T-helper 1 cell treated with Interleukin-12 subunit alpha and Interleukin-12 subunit beta and Interleukin-4 antibody, amounts not matched to agents 30 μg/mL and 1 μg/mL, for 36 hours (primary cell): ENCODE data around the gene ADCK1.

Experiments used
- H3K27ac Mint-ChIP-seq: one replicate; pipeline ENCODE4 v1.8.0; 2021; ENCODE audit warnings: mild to moderate bottlenecking, mixed read lengths
- H3K27me3 Mint-ChIP-seq: one replicate; pipeline ENCODE4 v1.8.0; 2021; ENCODE audit warnings: low read depth, mixed read lengths
- H3K36me3 Mint-ChIP-seq: one replicate; pipeline ENCODE4 v1.8.0; 2021; ENCODE audit warnings: low read depth, mixed read lengths
- H3K4me1 Mint-ChIP-seq: one replicate; pipeline ENCODE4 v1.8.0; 2021; ENCODE audit warnings: low read depth, mixed read lengths
- H3K4me3 Mint-ChIP-seq: one replicate; pipeline ENCODE4 v1.8.0; 2021; ENCODE audit warnings: mild to moderate bottlenecking, moderate library complexity, mixed read lengths
- H3K9me3 Mint-ChIP-seq: one replicate; pipeline ENCODE4 v1.8.0; 2021; ENCODE audit warnings: mixed read lengths

ADCK1 gene

GRCh38 chr14:77865455-77865854, 65.5 kb downstream of the ADCK1 start:
- Mint-ChIP-seq H3K9me3 (no peaks in the 10 kb centered on the region), H3K4me3 (no peak overlapping the region), H3K27me3 (no peaks in the 10 kb centered on the region), H3K36me3 (no peaks in the 10 kb centered on the region), H3K4me1 (no peaks in the 10 kb centered on the region), H3K27ac (no peak overlapping the region)

- H3K27ac Mint-ChIP-seq, result no peak overlapping the region
- no peaks in the 10 kb centered on the region for H3K36me3 Mint-ChIP-seq
- no peaks in the 10 kb centered on the region for H3K4me1 Mint-ChIP-seq
- no peaks in the 10 kb centered on the region for H3K27me3 Mint-ChIP-seq
- no peaks in the 10 kb centered on the region for H3K9me3 Mint-ChIP-seq
- H3K4me3 Mint-ChIP-seq, result no peak overlapping the region
These were observed 67.0 kb downstream of the ADCK1 start for GRCh38 chr14:77866932-77867331.

- H3K27ac Mint-ChIP-seq, result no peak overlapping the region
- no peaks in the 10 kb centered on the region for H3K9me3 Mint-ChIP-seq
- no peaks in the 10 kb centered on the region for H3K27me3 Mint-ChIP-seq
- no peaks in the 10 kb centered on the region for H3K36me3 Mint-ChIP-seq
- no peaks in the 10 kb centered on the region for H3K4me1 Mint-ChIP-seq
- no peak overlapping the region for H3K4me3 Mint-ChIP-seq
These were observed 67.6 kb downstream of the ADCK1 start for GRCh38 chr14:77867476-77867875.

GRCh38 chr14:77868552-77869285, 68.8 kb downstream of the ADCK1 start:
- no peaks in the 10 kb centered on the region for H3K27me3 Mint-ChIP-seq
- H3K27ac Mint-ChIP-seq, result no peak overlapping the region
- no peak overlapping the region for H3K4me3 Mint-ChIP-seq
- H3K4me1 Mint-ChIP-seq, result no peaks in the 10 kb centered on the region
- no peaks in the 10 kb centered on the region for H3K36me3 Mint-ChIP-seq
- H3K9me3 Mint-ChIP-seq, result peaks cover 6% of the 10 kb centered on the region

GRCh38 chr14:77869340-77869739, 69.4 kb downstream of the ADCK1 start:
- Mint-ChIP-seq H3K27ac (no peak overlapping the region), H3K4me3 (no peak overlapping the region), H3K36me3 (no peaks in the 10 kb centered on the region), H3K27me3 (no peaks in the 10 kb centered on the region), H3K4me1 (no peaks in the 10 kb centered on the region), H3K9me3 (peaks cover 12% of the 10 kb centered on the region)

GRCh38 chr14:77870646-77871045, 70.7 kb downstream of the ADCK1 start:
- Mint-ChIP-seq H3K4me3 (no peak overlapping the region), H3K36me3 (no peaks in the 10 kb centered on the region), H3K9me3 (peaks cover 20% of the 10 kb centered on the region), H3K27me3 (no peaks in the 10 kb centered on the region), H3K27ac (no peak overlapping the region), H3K4me1 (no peaks in the 10 kb centered on the region)

GRCh38 chr14:77872152-77872551, 72.2 kb downstream of the ADCK1 start:
- no peaks in the 10 kb centered on the region for H3K27me3 Mint-ChIP-seq
- H3K27ac Mint-ChIP-seq, result no peak overlapping the region
- no peak overlapping the region for H3K4me3 Mint-ChIP-seq
- H3K9me3 Mint-ChIP-seq, result peaks cover 24% of the 10 kb centered on the region
- no peaks in the 10 kb centered on the region for H3K4me1 Mint-ChIP-seq
- no peaks in the 10 kb centered on the region for H3K36me3 Mint-ChIP-seq

GRCh38 chr14:77872983-77873382, 73.1 kb downstream of the ADCK1 start:
- Mint-ChIP-seq H3K4me3 (no peak overlapping the region), H3K36me3 (no peaks in the 10 kb centered on the region), H3K9me3 (peaks cover 24% of the 10 kb centered on the region), H3K27me3 (no peaks in the 10 kb centered on the region), H3K4me1 (no peaks in the 10 kb centered on the region), H3K27ac (no peak overlapping the region)

- Mint-ChIP-seq H3K36me3 (no peaks in the 10 kb centered on the region), H3K27me3 (no peaks in the 10 kb centered on the region), H3K9me3 (peaks cover 17% of the 10 kb centered on the region), H3K27ac (no peak overlapping the region), H3K4me1 (no peaks in the 10 kb centered on the region), H3K4me3 (no peak overlapping the region)
These were observed 78.9 kb downstream of the ADCK1 start for GRCh38 chr14:77878783-77879182.

- Mint-ChIP-seq H3K27ac (no peak overlapping the region), H3K9me3 (peaks cover 4% of the 10 kb centered on the region), H3K36me3 (no peaks in the 10 kb centered on the region), H3K27me3 (no peaks in the 10 kb centered on the region), H3K4me1 (no peaks in the 10 kb centered on the region), H3K4me3 (no peak overlapping the region)
These were observed 80.1 kb downstream of the ADCK1 start for GRCh38 chr14:77880056-77880455.

- H3K4me1 Mint-ChIP-seq, result no peaks in the 10 kb centered on the region
- H3K27me3 Mint-ChIP-seq, result no peaks in the 10 kb centered on the region
- H3K27ac Mint-ChIP-seq, result no peak overlapping the region
These were observed 82.2 kb downstream of the ADCK1 start for GRCh38 chr14:77882098-77882497.

GRCh38 chr14:77882636-77883035, 82.7 kb downstream of the ADCK1 start:
- H3K27me3 Mint-ChIP-seq, result no peaks in the 10 kb centered on the region
- no peaks in the 10 kb centered on the region for H3K4me1 Mint-ChIP-seq
- H3K36me3 Mint-ChIP-seq, result no peaks in the 10 kb centered on the region
- H3K4me3 Mint-ChIP-seq, result no peak overlapping the region
- H3K27ac Mint-ChIP-seq, result no peak overlapping the region
- no peaks in the 10 kb centered on the region for H3K9me3 Mint-ChIP-seq

More at GRCh38 chr14:77882098-77882497, 82.2 kb downstream of the ADCK1 start:
- Mint-ChIP-seq H3K9me3 (no peaks in the 10 kb centered on the region), H3K4me3 (no peak overlapping the region), H3K36me3 (no peaks in the 10 kb centered on the region)

GRCh38 chr14:77883131-77883846, 83.4 kb downstream of the ADCK1 start:
- Mint-ChIP-seq H3K27ac (no peak overlapping the region), H3K4me1 (no peaks in the 10 kb centered on the region), H3K4me3 (no peak overlapping the region), H3K9me3 (peaks cover 5% of the 10 kb centered on the region), H3K27me3 (no peaks in the 10 kb centered on the region), H3K36me3 (no peaks in the 10 kb centered on the region)

- no peaks in the 10 kb centered on the region for H3K36me3 Mint-ChIP-seq
- no peak overlapping the region for H3K4me3 Mint-ChIP-seq
- no peak overlapping the region for H3K27ac Mint-ChIP-seq
- no peaks in the 10 kb centered on the region for H3K27me3 Mint-ChIP-seq
- H3K4me1 Mint-ChIP-seq, result no peaks in the 10 kb centered on the region
- H3K9me3 Mint-ChIP-seq, result peaks cover 7% of the 10 kb centered on the region
These were observed 83.9 kb downstream of the ADCK1 start for GRCh38 chr14:77883847-77884238.

- Mint-ChIP-seq H3K9me3 (peaks cover 13% of the 10 kb centered on the region), H3K4me3 (no peak overlapping the region), H3K27ac (no peak overlapping the region), H3K27me3 (no peaks in the 10 kb centered on the region), H3K36me3 (no peaks in the 10 kb centered on the region), H3K4me1 (no peaks in the 10 kb centered on the region)
These were observed 85.5 kb downstream of the ADCK1 start for GRCh38 chr14:77885367-77885766.
